ENCODE measurements around the gene P2RY8.

The P2RY8 gene

GRCh38 chrX:1500701-1501624 lies 36.0 kb downstream of the P2RY8 start:
- H3K36me3 ChIP-seq (ENCODE audit: control insufficient read depth, insufficient read depth, low read length) = no peaks in the 10 kb centered on the region
- H3K79me2 ChIP-seq (ENCODE audit: control insufficient read depth, insufficient read depth, low read length) = no peaks in the 10 kb centered on the region
- no peak overlapping the region for H4K5ac ChIP-seq (ENCODE audit: low read length)
- no CpG with 5 or more reads among the region's 23 CpGs for WGBS (ENCODE audit: extremely low coverage, insufficient coverage, low lambda C conversion rate)
- H3K27ac ChIP-seq (ENCODE audit: low read depth, low read length) = no peak overlapping the region
- no peaks in the 10 kb centered on the region for H3K79me1 ChIP-seq (ENCODE audit: low read length)
- H3K4ac ChIP-seq (ENCODE audit: low read depth, low read length) = no peak overlapping the region
- H3K27me3 ChIP-seq (ENCODE audit: insufficient read depth, low read length, poor library complexity) = no peaks in the 10 kb centered on the region
- no peak overlapping the region for H2AK5ac ChIP-seq (ENCODE audit: low read length)
- H3K9ac ChIP-seq (ENCODE audit: low read length) = no peak overlapping the region
- no peaks in the 10 kb centered on the region for H3K4me1 ChIP-seq (ENCODE audit: control insufficient read depth, low read depth, low read length)
- H3K4me3 ChIP-seq (ENCODE audit: low read length) = no peak overlapping the region
- no peak overlapping the region for H3K4me2 ChIP-seq (ENCODE audit: low read length)
- no peak overlapping the region for H2BK120ac ChIP-seq (ENCODE audit: low read depth, low read length)
- no peak overlapping the region for H2BK5ac ChIP-seq (ENCODE audit: low read length)
- H2BK15ac ChIP-seq (replicated peaks; ENCODE audit: low read depth) = no peak overlapping the region
- no peak overlapping the region for H3K56ac ChIP-seq (ENCODE audit: low read length)
- H3K18ac ChIP-seq (ENCODE audit: low read length) = no peak overlapping the region
- H4K8ac ChIP-seq (ENCODE audit: low read depth, low read length) = no peak overlapping the region
- no peak for DNase-seq
- no peak overlapping the region for H3K23ac ChIP-seq (ENCODE audit: low read length)

GRCh38 chrX:1496076-1496475 lies 40.9 kb downstream of the P2RY8 start:
- H3K36me3 ChIP-seq (ENCODE audit: control insufficient read depth, insufficient read depth, low read length) = no peaks in the 10 kb centered on the region
- H2AK5ac ChIP-seq (ENCODE audit: low read length) = no peak overlapping the region
- no peak overlapping the region for H3K4me3 ChIP-seq (ENCODE audit: low read length)
- no peak overlapping the region for H3K23ac ChIP-seq (ENCODE audit: low read length)
- no peak overlapping the region for H3K9ac ChIP-seq (ENCODE audit: low read length)
- DNase-seq = no peak
- no peaks in the 10 kb centered on the region for H3K27me3 ChIP-seq (ENCODE audit: insufficient read depth, low read length, poor library complexity)
- H3K27ac ChIP-seq (ENCODE audit: low read depth, low read length) = no peak overlapping the region
- no peak overlapping the region for H2BK15ac ChIP-seq (replicated peaks; ENCODE audit: low read depth)
- H3K18ac ChIP-seq (ENCODE audit: low read length) = no peak overlapping the region
- H4K5ac ChIP-seq (ENCODE audit: low read length) = no peak overlapping the region
- H4K8ac ChIP-seq (ENCODE audit: low read depth, low read length) = no peak overlapping the region
- no peak overlapping the region for H3K4ac ChIP-seq (ENCODE audit: low read depth, low read length)
- H2BK5ac ChIP-seq (ENCODE audit: low read length) = no peak overlapping the region
- H3K4me2 ChIP-seq (ENCODE audit: low read length) = no peak overlapping the region
- no peaks in the 10 kb centered on the region for H3K79me2 ChIP-seq (ENCODE audit: control insufficient read depth, insufficient read depth, low read length)
- no peak overlapping the region for H2BK120ac ChIP-seq (ENCODE audit: low read depth, low read length)
- no CpG with 5 or more reads among the region's 12 CpGs for WGBS (ENCODE audit: extremely low coverage, insufficient coverage, low lambda C conversion rate)
- no peaks in the 10 kb centered on the region for H3K4me1 ChIP-seq (ENCODE audit: control insufficient read depth, low read depth, low read length)
- no peaks in the 10 kb centered on the region for H3K79me1 ChIP-seq (ENCODE audit: low read length)
- H3K56ac ChIP-seq (ENCODE audit: low read length) = no peak overlapping the region

DNA sequence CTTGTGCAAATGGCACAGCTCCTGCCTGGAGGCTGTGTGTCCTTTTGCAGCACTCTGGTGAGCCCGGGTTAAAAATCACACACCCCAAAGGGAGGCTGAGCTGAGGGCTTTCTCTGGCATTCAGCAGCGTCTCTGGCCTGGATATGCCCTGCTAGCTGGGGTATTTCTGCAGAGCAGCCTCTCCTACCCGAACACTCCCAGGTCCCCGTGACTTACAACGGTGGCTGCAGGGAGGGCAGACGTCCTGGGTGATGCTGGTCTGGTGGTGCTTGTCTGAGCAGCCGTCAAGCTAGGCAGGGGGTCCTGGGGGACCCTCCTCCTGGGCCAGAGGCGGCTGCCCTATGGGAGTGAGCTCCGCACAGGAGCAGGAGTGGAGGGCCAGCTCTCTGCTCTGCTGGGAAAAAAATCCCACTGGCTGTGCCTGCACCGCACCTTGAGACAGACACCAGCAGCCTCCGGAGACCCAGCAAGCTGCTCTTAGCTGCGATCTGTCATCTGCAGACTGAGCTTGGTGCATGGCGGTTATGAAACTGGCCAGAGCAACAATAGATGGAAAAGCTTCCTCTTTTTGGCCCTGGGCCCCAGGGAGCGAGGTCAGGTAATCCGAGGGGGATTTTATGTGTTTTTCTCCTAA lies 43.0 kb downstream of the P2RY8 start:
- H4K5ac ChIP-seq (ENCODE audit: low read length) = no peak overlapping the region

DNA sequence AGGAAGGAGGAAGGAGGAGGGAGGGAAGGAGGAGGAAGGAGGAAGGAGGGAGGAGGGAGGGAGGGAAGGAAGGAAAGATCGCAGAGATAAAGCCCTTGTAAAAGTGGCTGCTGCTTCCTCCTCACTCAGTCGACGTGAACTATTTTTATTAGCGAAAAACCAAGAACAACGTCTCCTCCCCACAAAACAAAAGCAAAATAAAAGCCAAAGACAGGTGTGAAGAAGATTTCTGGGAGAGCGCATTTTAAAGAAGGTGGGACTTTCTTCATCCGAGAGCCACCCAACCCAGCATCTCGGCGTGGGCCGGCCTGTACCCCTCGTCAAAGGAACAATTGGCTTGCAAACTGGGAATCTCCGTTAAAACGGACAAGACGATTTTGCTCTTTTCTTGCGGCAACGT lies 43.6 kb downstream of the P2RY8 start:
- no peak overlapping the region for H3K56ac ChIP-seq (ENCODE audit: low read length)
- H2AK5ac ChIP-seq (ENCODE audit: low read length) = no peak overlapping the region
- H3K79me2 ChIP-seq (ENCODE audit: control insufficient read depth, insufficient read depth, low read length) = no peaks in the 10 kb centered on the region
- no peak overlapping the region for H4K5ac ChIP-seq (ENCODE audit: low read length)
- no peak for DNase-seq
- H3K4ac ChIP-seq (ENCODE audit: low read depth, low read length) = no peak overlapping the region
- no peak overlapping the region for H2BK5ac ChIP-seq (ENCODE audit: low read length)
- no peak overlapping the region for H2BK120ac ChIP-seq (ENCODE audit: low read depth, low read length)
- no peak overlapping the region for H3K18ac ChIP-seq (ENCODE audit: low read length)
- no peak overlapping the region for H3K4me3 ChIP-seq (ENCODE audit: low read length)
- H3K27ac ChIP-seq (ENCODE audit: low read depth, low read length) = no peak overlapping the region
- H3K23ac ChIP-seq (ENCODE audit: low read length) = no peak overlapping the region
- H3K4me1 ChIP-seq (ENCODE audit: control insufficient read depth, low read depth, low read length) = no peaks in the 10 kb centered on the region
- no peak overlapping the region for H2BK15ac ChIP-seq (replicated peaks; ENCODE audit: low read depth)
- H3K4me2 ChIP-seq (ENCODE audit: low read length) = peak overlapping the region; percentile 1
- WGBS (ENCODE audit: extremely low coverage, insufficient coverage, low lambda C conversion rate) = no CpG with 5 or more reads among the region's 16 CpGs
- H4K8ac ChIP-seq (ENCODE audit: low read depth, low read length) = no peak overlapping the region
- no peak overlapping the region for H3K9ac ChIP-seq (ENCODE audit: low read length)
- H3K36me3 ChIP-seq (ENCODE audit: control insufficient read depth, insufficient read depth, low read length) = no peaks in the 10 kb centered on the region
- no peaks in the 10 kb centered on the region for H3K27me3 ChIP-seq (ENCODE audit: insufficient read depth, low read length, poor library complexity)
- H3K79me1 ChIP-seq (ENCODE audit: low read length) = no peaks in the 10 kb centered on the region

More for the DNA sequence above, 43.0 kb downstream of the P2RY8 start:
- Histone ChIP-seq H3K27me3 (ENCODE audit: insufficient read depth, low read length, poor library complexity) (no peaks in the 10 kb centered on the region), H2BK120ac (ENCODE audit: low read depth, low read length) (no peak overlapping the region), H3K4me2 (ENCODE audit: low read length) (peak overlapping the region; percentile 1), H3K27ac (ENCODE audit: low read depth, low read length) (no peak overlapping the region), H3K36me3 (ENCODE audit: control insufficient read depth, insufficient read depth, low read length) (no peaks in the 10 kb centered on the region), H3K56ac (ENCODE audit: low read length) (peak overlapping the region; percentile 73), H3K4me1 (ENCODE audit: control insufficient read depth, low read depth, low read length) (no peaks in the 10 kb centered on the region), H3K9ac (ENCODE audit: low read length) (no peak overlapping the region), H2BK5ac (ENCODE audit: low read length) (no peak overlapping the region), H3K79me1 (ENCODE audit: low read length) (no peaks in the 10 kb centered on the region), H3K23ac (ENCODE audit: low read length) (no peak overlapping the region), H3K4ac (ENCODE audit: low read depth, low read length) (no peak overlapping the region), H3K18ac (ENCODE audit: low read length) (no peak overlapping the region), H4K8ac (ENCODE audit: low read depth, low read length) (no peak overlapping the region), H3K79me2 (ENCODE audit: control insufficient read depth, insufficient read depth, low read length) (no peaks in the 10 kb centered on the region), H2BK15ac (replicated peaks; ENCODE audit: low read depth) (no peak overlapping the region), H2AK5ac (ENCODE audit: low read length) (no peak overlapping the region), H3K4me3 (ENCODE audit: low read length) (no peak overlapping the region)
- no CpG with 5 or more reads among the region's 15 CpGs for WGBS (ENCODE audit: extremely low coverage, insufficient coverage, low lambda C conversion rate)
- no peak for DNase-seq

GRCh38 chrX:1492421-1493012 lies 44.5 kb downstream of the P2RY8 start:
- H2BK15ac ChIP-seq (replicated peaks; ENCODE audit: low read depth) = no peak overlapping the region
- WGBS (ENCODE audit: extremely low coverage, insufficient coverage, low lambda C conversion rate) = no CpG with 5 or more reads among the region's 9 CpGs

More at GRCh38 chrX:1492421-1493012, 44.5 kb downstream of the P2RY8 start:
- no peak overlapping the region for H3K23ac ChIP-seq (ENCODE audit: low read length)
- no peak overlapping the region for H2AK5ac ChIP-seq (ENCODE audit: low read length)
- H3K4me1 ChIP-seq (ENCODE audit: control insufficient read depth, low read depth, low read length) = no peaks in the 10 kb centered on the region
- H3K4me2 ChIP-seq (ENCODE audit: low read length) = no peak overlapping the region
- H3K27ac ChIP-seq (ENCODE audit: low read depth, low read length) = no peak overlapping the region
- H2BK120ac ChIP-seq (ENCODE audit: low read depth, low read length) = no peak overlapping the region
- H4K5ac ChIP-seq (ENCODE audit: low read length) = no peak overlapping the region
- H2BK5ac ChIP-seq (ENCODE audit: low read length) = no peak overlapping the region
- no peak overlapping the region for H4K8ac ChIP-seq (ENCODE audit: low read depth, low read length)
- H3K18ac ChIP-seq (ENCODE audit: low read length) = no peak overlapping the region
- no peak for DNase-seq
- no peaks in the 10 kb centered on the region for H3K36me3 ChIP-seq (ENCODE audit: control insufficient read depth, insufficient read depth, low read length)
- no peaks in the 10 kb centered on the region for H3K27me3 ChIP-seq (ENCODE audit: insufficient read depth, low read length, poor library complexity)
- H3K79me2 ChIP-seq (ENCODE audit: control insufficient read depth, insufficient read depth, low read length) = no peaks in the 10 kb centered on the region
- no peak overlapping the region for H3K4ac ChIP-seq (ENCODE audit: low read depth, low read length)
- H3K9ac ChIP-seq (ENCODE audit: low read length) = no peak overlapping the region
- H3K4me3 ChIP-seq (ENCODE audit: low read length) = no peak overlapping the region
- H3K56ac ChIP-seq (ENCODE audit: low read length) = no peak overlapping the region
- H3K79me1 ChIP-seq (ENCODE audit: low read length) = no peaks in the 10 kb centered on the region
